ENCODE results near the gene RASA2.

Gene RASA2

GRCh38 chr3:141499965-141500364 lies 13.1 kb downstream of the RASA2 start:
- DNase-seq (no peak), ATAC-seq (peak; percentile 37)
- no peaks in the 10 kb centered on the region for H3K9me3 Mint-ChIP-seq
- H3K27me3 Mint-ChIP-seq: no peaks in the 10 kb centered on the region
- H3K27ac Mint-ChIP-seq: peak overlapping the region; percentile 96 to 97
- H3K4me3 Mint-ChIP-seq: peak overlapping the region; percentile 71 to 78
- peaks cover 49% of the 10 kb centered on the region for H3K4me1 Mint-ChIP-seq

GRCh38 chr3:141500397-141500796 lies 13.6 kb downstream of the RASA2 start:
- DNase-seq (no peak), ATAC-seq (peak; percentile 33)
- Mint-ChIP-seq H3K4me1 (peaks cover 44% of the 10 kb centered on the region), H3K9me3 (no peaks in the 10 kb centered on the region), H3K4me3 (peak overlapping the region in 1 of 2 donors; percentile 71), H3K27me3 (no peaks in the 10 kb centered on the region), H3K27ac (peak overlapping the region; percentile 96 to 97)

GRCh38 chr3:141505166-141505565 lies 18.3 kb downstream of the RASA2 start:
- no peak for ATAC-seq
- Mint-ChIP-seq H3K27me3 (no peaks in the 10 kb centered on the region), H3K4me3 (no peak overlapping the region), H3K4me1 (peaks cover 32% of the 10 kb centered on the region), H3K27ac (no peak overlapping the region), H3K9me3 (peaks cover 0 to under 1% of the 10 kb centered on the region in 2 donors)
- no peak for DNase-seq

GRCh38 chr3:141506071-141506470 lies 19.2 kb downstream of the RASA2 start:
- DNase-seq (no peak), ATAC-seq (no peak)
- Mint-ChIP-seq H3K4me3 (no peak overlapping the region), H3K4me1 (peaks cover 37% of the 10 kb centered on the region), H3K9me3 (peaks cover 8 to 10% of the 10 kb centered on the region in 2 donors), H3K27ac (no peak overlapping the region), H3K27me3 (no peaks in the 10 kb centered on the region)

GRCh38 chr3:141507392-141508066 lies 20.7 kb downstream of the RASA2 start:
- no peak for DNase-seq
- Mint-ChIP-seq H3K4me1 (peaks cover 45% of the 10 kb centered on the region), H3K27ac (no peak overlapping the region), H3K9me3 (peaks cover 8 to 11% of the 10 kb centered on the region in 2 donors), H3K27me3 (no peaks in the 10 kb centered on the region), H3K4me3 (peak overlapping the region in 1 of 2 donors; percentile 27)
- no peak for ATAC-seq

- DNase-seq (no peak), ATAC-seq (no peak)
- peak overlapping the region in 1 of 2 donors; percentile 15 for H3K4me3 Mint-ChIP-seq
- no peak overlapping the region for H3K27ac Mint-ChIP-seq
- peaks cover 8 to 11% of the 10 kb centered on the region in 2 donors for H3K9me3 Mint-ChIP-seq
- peaks cover 50% of the 10 kb centered on the region for H3K4me1 Mint-ChIP-seq
- H3K27me3 Mint-ChIP-seq: no peaks in the 10 kb centered on the region
Observed at GRCh38 chr3:141508067-141508436, 21.2 kb downstream of the RASA2 start.

- H3K9me3 Mint-ChIP-seq: peaks cover 8 to 12% of the 10 kb centered on the region in 2 donors
- DNase-seq (no peak), ATAC-seq (no peak)
- no peak overlapping the region for H3K27ac Mint-ChIP-seq
- no peaks in the 10 kb centered on the region for H3K27me3 Mint-ChIP-seq
- H3K4me3 Mint-ChIP-seq: no peak overlapping the region
- H3K4me1 Mint-ChIP-seq: peaks cover 59% of the 10 kb centered on the region
Observed at GRCh38 chr3:141511361-141511760, 24.5 kb downstream of the RASA2 start.

- peaks cover 49% of the 10 kb centered on the region for H3K4me1 Mint-ChIP-seq
- peaks cover 19 to 20% of the 10 kb centered on the region in 2 donors for H3K9me3 Mint-ChIP-seq
- no peaks in the 10 kb centered on the region for H3K27me3 Mint-ChIP-seq
- no peak overlapping the region for H3K27ac Mint-ChIP-seq
- no peak for ATAC-seq
- no peak for DNase-seq
- H3K4me3 Mint-ChIP-seq: no peak overlapping the region
Observed at GRCh38 chr3:141514382-141514781, 27.6 kb downstream of the RASA2 start.

GRCh38 chr3:141519587-141519986 lies 32.8 kb downstream of the RASA2 start:
- no peak for DNase-seq
- H3K4me3 Mint-ChIP-seq: peak overlapping the region; percentile 40 to 60

GRCh38 chr3:141521781-141522180 lies 35.0 kb downstream of the RASA2 start:
- ATAC-seq (no peak), DNase-seq (no peak)
- Mint-ChIP-seq H3K27ac (peak overlapping the region in 1 of 2 donors; percentile 14), H3K4me1 (peaks cover 65% of the 10 kb centered on the region), H3K27me3 (no peaks in the 10 kb centered on the region), H3K4me3 (no peak overlapping the region), H3K9me3 (peaks cover 5 to 7% of the 10 kb centered on the region in 2 donors)

More at GRCh38 chr3:141519587-141519986, 32.8 kb downstream of the RASA2 start:
- peaks cover 51% of the 10 kb centered on the region for H3K4me1 Mint-ChIP-seq
- H3K9me3 Mint-ChIP-seq: peaks cover 9 to 11% of the 10 kb centered on the region in 2 donors
- no peak overlapping the region for H3K27ac Mint-ChIP-seq
- H3K27me3 Mint-ChIP-seq: no peaks in the 10 kb centered on the region
- no peak for ATAC-seq

GRCh38 chr3:141523615-141524375 lies 37.0 kb downstream of the RASA2 start:
- Mint-ChIP-seq H3K4me1 (peaks cover 73% of the 10 kb centered on the region), H3K4me3 (no peak overlapping the region), H3K9me3 (no peaks in the 10 kb centered on the region), H3K27me3 (no peaks in the 10 kb centered on the region), H3K27ac (no peak overlapping the region)
- ATAC-seq (no peak), DNase-seq (no peak)

GRCh38 chr3:141524988-141525387 lies 38.2 kb downstream of the RASA2 start:
- H3K27me3 Mint-ChIP-seq: no peaks in the 10 kb centered on the region
- DNase-seq: no peak
- H3K9me3 Mint-ChIP-seq: no peaks in the 10 kb centered on the region
- ATAC-seq: no peak
- no peak overlapping the region for H3K4me3 Mint-ChIP-seq
- peak overlapping the region in 1 of 2 donors; percentile 79 for H3K27ac Mint-ChIP-seq
- peaks cover 74% of the 10 kb centered on the region for H3K4me1 Mint-ChIP-seq

GRCh38 chr3:141525814-141526213 lies 39.0 kb downstream of the RASA2 start:
- no peaks in the 10 kb centered on the region for H3K9me3 Mint-ChIP-seq
- DNase-seq: no peak
- ATAC-seq: no peak
- H3K27me3 Mint-ChIP-seq: no peaks in the 10 kb centered on the region
- H3K27ac Mint-ChIP-seq: no peak overlapping the region
- H3K4me1 Mint-ChIP-seq: peaks cover 74% of the 10 kb centered on the region
- H3K4me3 Mint-ChIP-seq: no peak overlapping the region

- peak overlapping the region; percentile 2 to 7 for H3K4me3 Mint-ChIP-seq
- no peaks in the 10 kb centered on the region for H3K9me3 Mint-ChIP-seq
- ATAC-seq (no peak), DNase-seq (no peak)
- peaks cover 72% of the 10 kb centered on the region for H3K4me1 Mint-ChIP-seq
- no peak overlapping the region for H3K27ac Mint-ChIP-seq
- no peaks in the 10 kb centered on the region for H3K27me3 Mint-ChIP-seq
Observed at GRCh38 chr3:141526709-141527108, 39.9 kb downstream of the RASA2 start.

- peaks cover 75% of the 10 kb centered on the region for H3K4me1 Mint-ChIP-seq
- no peak for ATAC-seq
Observed at GRCh38 chr3:141528800-141529199, 42.0 kb downstream of the RASA2 start.

GRCh38 chr3:141529256-141529655 lies 42.4 kb downstream of the RASA2 start:
- Mint-ChIP-seq H3K27me3 (no peaks in the 10 kb centered on the region), H3K27ac (peak overlapping the region; percentile 64 to 78), H3K4me3 (peak overlapping the region; percentile 39 to 49), H3K4me1 (peaks cover 74% of the 10 kb centered on the region), H3K9me3 (no peaks in the 10 kb centered on the region)
- ATAC-seq: no peak
- no peak for DNase-seq

More at GRCh38 chr3:141528800-141529199, 42.0 kb downstream of the RASA2 start:
- DNase-seq: no peak
- Mint-ChIP-seq H3K27me3 (no peaks in the 10 kb centered on the region), H3K4me3 (no peak overlapping the region), H3K27ac (peak overlapping the region in 1 of 2 donors; percentile 40), H3K9me3 (no peaks in the 10 kb centered on the region)
